A673 (cell line): ENCODE measurements around the gene ECI1.

ENCODE experiments used
- EZH2 ChIP-seq: fragments of 200-600 bp; sonication (generic); IDR thresholded peaks from 2 replicates; pipeline ENCODE4 v1.6.1; 2017; ENCODE audit warnings: borderline replicate concordance, low read depth, mild to moderate bottlenecking, mixed read lengths, antibody characterized with exemption, low read length; ENCODE audit not compliant: poor library complexity, severe bottlenecking
- TF ChIP-seq, protein P1 (sequence below): fragments of 300-800, 200-600 bp; sonication (generic); conservative IDR thresholded peaks from 2 replicates; pipeline ENCODE4 v1.5.1; 2017; ENCODE audit warnings: low read depth, mild to moderate bottlenecking, antibody characterized with exemption, low read length, moderate library complexity, mixed read lengths

DNA sequence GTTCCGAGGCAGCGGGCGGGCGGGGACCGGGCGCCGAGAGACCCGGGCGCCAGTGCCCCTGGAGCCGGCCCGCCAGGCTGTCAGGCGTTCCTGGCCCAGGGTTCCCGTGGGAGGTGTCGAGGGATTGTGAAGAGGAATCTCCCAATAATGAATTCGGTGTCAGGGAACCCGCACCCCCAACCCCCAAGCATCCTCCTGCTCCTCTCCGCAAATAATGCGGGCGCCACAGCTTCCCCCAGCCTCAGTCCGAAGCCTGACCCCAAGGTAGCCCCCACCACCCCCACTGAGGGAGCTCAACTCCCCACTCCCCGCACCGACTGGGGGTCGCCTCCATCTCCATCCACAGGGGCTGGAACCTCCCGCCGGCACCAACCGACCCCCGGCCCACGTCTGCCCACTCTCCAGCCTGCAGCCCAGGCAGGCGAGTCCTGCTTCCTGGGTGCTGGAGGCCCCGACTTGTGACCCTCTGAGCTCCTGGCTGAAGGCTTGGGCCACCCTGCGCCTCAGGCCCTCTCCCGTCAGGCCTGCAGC, 54.3 kb downstream of the ECI1 start:
- TF ChIP-seq, protein P1, sequence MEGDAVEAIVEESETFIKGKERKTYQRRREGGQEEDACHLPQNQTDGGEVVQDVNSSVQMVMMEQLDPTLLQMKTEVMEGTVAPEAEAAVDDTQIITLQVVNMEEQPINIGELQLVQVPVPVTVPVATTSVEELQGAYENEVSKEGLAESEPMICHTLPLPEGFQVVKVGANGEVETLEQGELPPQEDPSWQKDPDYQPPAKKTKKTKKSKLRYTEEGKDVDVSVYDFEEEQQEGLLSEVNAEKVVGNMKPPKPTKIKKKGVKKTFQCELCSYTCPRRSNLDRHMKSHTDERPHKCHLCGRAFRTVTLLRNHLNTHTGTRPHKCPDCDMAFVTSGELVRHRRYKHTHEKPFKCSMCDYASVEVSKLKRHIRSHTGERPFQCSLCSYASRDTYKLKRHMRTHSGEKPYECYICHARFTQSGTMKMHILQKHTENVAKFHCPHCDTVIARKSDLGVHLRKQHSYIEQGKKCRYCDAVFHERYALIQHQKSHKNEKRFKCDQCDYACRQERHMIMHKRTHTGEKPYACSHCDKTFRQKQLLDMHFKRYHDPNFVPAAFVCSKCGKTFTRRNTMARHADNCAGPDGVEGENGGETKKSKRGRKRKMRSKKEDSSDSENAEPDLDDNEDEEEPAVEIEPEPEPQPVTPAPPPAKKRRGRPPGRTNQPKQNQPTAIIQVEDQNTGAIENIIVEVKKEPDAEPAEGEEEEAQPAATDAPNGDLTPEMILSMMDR = no peak
- no peak for TF ChIP-seq EZH2
